Naive B cell (primary cell): ENCODE data around the gene KCNK18. TPM values are rescaled to one million over a fixed set of nuclear protein-coding genes. Genes with fewer than 3 reads are reported as not detected.

Experiments used
- ATAC-seq, 2 donors: fragments of 150-1000 bp; cut with Tn5 transposase; 2 replicates each; pipeline ENCODE4 v1.10.0; 2021; ENCODE audit warnings: low read depth in 2 of 2, mild to moderate bottlenecking in 2 of 2, moderate library complexity in 2 of 2
- DNase-seq: peaks from one replicate; pipeline ENCODE4 v3.0.0; 2022
- H3K27ac Mint-ChIP-seq, 6 donors: one replicate each; pipeline ENCODE4 v1.8.0; 2020 to 2022; ENCODE audit warnings: mild to moderate bottlenecking in 6 of 6, mixed read lengths in 6 of 6, moderate library complexity in 5 of 6, inconsistent platforms in 2 of 6
- H3K27me3 Mint-ChIP-seq, 3 donors: one replicate each; pipeline ENCODE4 v1.8.0; 2021 to 2022; ENCODE audit warnings: mixed read lengths in 3 of 3, mild to moderate bottlenecking in 1 of 3
- H3K36me3 Mint-ChIP-seq, 2 donors: one replicate each; pipeline ENCODE4 v1.8.0; 2020 to 2022; ENCODE audit warnings: mixed read lengths in 2 of 2, inconsistent platforms in 1 of 2, mild to moderate bottlenecking in 1 of 2
- H3K4me1 Mint-ChIP-seq, 3 donors: one replicate each; pipeline ENCODE4 v1.8.0; 2020 to 2022; ENCODE audit warnings: mixed read lengths in 3 of 3, inconsistent platforms in 1 of 3, mild to moderate bottlenecking in 1 of 3, moderate library complexity in 1 of 3
- H3K4me3 Mint-ChIP-seq, 8 donors: one replicate each; pipeline ENCODE4 v1.8.0; 2020 to 2022; ENCODE audit warnings: mild to moderate bottlenecking in 8 of 8, mixed read lengths in 8 of 8, moderate library complexity in 8 of 8, inconsistent platforms in 2 of 8
- H3K9me3 Mint-ChIP-seq, 7 donors: one replicate each; pipeline ENCODE4 v1.8.0; 2020 to 2022; ENCODE audit warnings: mixed read lengths in 7 of 7, mild to moderate bottlenecking in 5 of 7, inconsistent platforms in 2 of 7, moderate library complexity in 1 of 7
- polyA plus RNA-seq, 6 donors: library from polyadenylated mRNA; unstranded; fragments of 300-500 nt; fragmentation: Illumina TruSeq; gene quantifications; one replicate each; pipeline ENCODE4 v1.2.3, GENCODE V29; 2021; ENCODE audit warnings: low read depth in 6 of 6

KCNK18 gene
- not detected for polyA plus RNA-seq

DNA sequence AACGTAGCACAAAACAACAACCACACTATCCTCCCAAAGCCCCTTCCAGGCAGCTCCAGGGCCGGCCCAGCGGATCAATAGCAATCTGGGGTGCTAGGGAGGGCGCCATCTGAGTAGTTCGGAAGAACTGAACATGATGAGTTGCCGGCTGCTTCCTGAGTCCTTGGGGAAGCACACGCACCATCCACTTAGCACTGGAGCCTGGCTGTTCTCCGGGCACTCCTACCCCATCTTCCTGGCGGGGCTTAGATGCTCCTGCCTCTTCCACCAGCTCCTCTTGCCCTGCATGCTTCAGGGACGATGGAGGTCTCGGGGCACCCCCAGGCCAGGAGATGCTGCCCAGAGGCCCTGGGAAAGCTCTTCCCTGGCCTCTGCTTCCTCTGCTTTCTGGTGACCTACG, at the start of gene KCNK18:
Gene KCNK18, plus strand, starts transcription at position 301 of the 400 bp plus-strand sequence. Its CDS starts 0 bp downstream, at position 301.
- peaks cover 0 to 12% (median 3%) of the 10 kb centered on the region in 7 donors for H3K9me3 Mint-ChIP-seq
- ATAC-seq, result no peak
- H3K4me1 Mint-ChIP-seq, result no peaks in the 10 kb centered on the region
- no peak within 1 kb of the TSS for H3K27ac Mint-ChIP-seq
- H3K36me3 Mint-ChIP-seq, result no peaks in the 10 kb centered on the region
- H3K4me3 Mint-ChIP-seq, result peak within 1 kb of the TSS in 1 of 8 donors; percentile 15
- DNase-seq, result no peak
- peaks cover 5 to 8% (median 8%) of the 10 kb centered on the region in 3 donors for H3K27me3 Mint-ChIP-seq

DNA sequence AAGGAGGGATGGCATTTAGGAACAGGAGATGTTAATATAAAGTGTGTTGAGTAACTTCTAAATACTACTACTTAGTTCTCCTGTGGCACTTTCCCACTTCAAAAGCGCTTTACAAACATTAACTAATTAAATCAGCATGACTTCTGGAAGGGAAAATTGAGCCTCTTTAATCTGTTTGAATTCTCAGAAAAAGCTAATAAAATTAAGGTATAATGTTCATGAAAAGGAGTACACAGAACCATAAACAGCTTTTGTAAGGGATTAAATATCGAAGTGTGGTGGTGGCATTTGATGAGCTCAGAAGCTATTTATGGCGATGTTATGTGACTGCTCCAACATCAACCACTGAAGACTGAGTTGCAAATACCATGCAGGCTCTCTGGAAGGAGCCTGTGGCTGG, 49.0 kb upstream of the KCNK18 start:
- ATAC-seq (no peak), DNase-seq (no peak)
- peaks cover 0 to 10% (median 5%) of the 10 kb centered on the region in 7 donors for H3K9me3 Mint-ChIP-seq
- no peaks in the 10 kb centered on the region for H3K4me1 Mint-ChIP-seq
- no peaks in the 10 kb centered on the region for H3K36me3 Mint-ChIP-seq
- H3K27me3 Mint-ChIP-seq, result peaks cover 36 to 59% (median 50%) of the 10 kb centered on the region in 3 donors
- peak overlapping the region in 1 of 6 donors; percentile 75 for H3K27ac Mint-ChIP-seq
- no peak overlapping the region for H3K4me3 Mint-ChIP-seq

DNA sequence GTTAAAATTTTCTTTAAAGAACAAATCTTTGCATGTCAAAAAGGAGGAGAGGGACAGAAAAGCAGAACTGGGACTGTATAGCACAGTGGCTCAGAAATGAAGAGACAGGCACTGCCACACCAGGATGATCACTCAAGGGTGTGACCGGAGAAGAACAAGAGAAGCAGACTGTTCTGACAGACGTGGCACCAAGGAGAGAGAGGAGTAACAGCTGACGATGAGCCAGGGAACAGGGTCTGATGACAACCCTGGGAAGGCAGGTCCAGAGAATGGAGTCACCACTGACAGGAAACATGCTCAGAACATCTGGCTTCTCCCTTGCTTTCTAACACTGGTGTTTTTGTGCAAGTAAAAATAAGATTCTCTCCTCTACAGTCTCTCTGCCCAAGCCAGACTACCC, 44.6 kb upstream of the KCNK18 start:
- no peak for ATAC-seq
- Mint-ChIP-seq H3K27me3 (peaks cover 50 to 77% (median 68%) of the 10 kb centered on the region in 3 donors), H3K4me3 (no peak overlapping the region), H3K36me3 (peaks cover 0 to 10% of the 10 kb centered on the region in 2 donors), H3K27ac (no peak overlapping the region), H3K9me3 (peaks cover 0 to 9% (median 5%) of the 10 kb centered on the region in 7 donors), H3K4me1 (no peaks in the 10 kb centered on the region)
- no peak for DNase-seq

DNA sequence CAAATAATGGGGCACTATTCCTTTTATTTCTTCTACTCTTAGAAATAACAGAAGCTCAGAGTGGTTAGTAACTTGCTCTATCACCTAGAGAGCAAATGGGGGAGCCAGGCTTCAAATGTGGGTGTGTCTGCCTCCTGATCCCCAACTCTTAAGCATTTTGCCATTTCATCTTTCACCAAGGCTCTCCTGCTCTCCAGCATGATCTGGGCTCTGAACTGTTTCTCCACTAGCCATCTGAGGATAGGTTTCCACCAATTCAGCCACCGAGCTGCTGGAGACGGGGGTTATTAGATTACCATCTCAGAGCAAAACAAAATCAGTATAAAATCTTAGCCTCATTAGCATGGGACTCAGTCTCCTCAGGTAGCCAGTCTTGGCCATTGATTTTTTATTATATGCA, 39.0 kb upstream of the KCNK18 start:
- Mint-ChIP-seq H3K9me3 (peaks cover 0 to 9% (median 0%) of the 10 kb centered on the region in 7 donors), H3K4me1 (peaks cover 0 to 6% (median 2%) of the 10 kb centered on the region in 3 donors), H3K27me3 (peaks cover 64 to 90% (median 81%) of the 10 kb centered on the region in 3 donors), H3K36me3 (peaks cover 0 to 22% of the 10 kb centered on the region in 2 donors), H3K4me3 (no peak overlapping the region), H3K27ac (no peak overlapping the region)
- no peak for ATAC-seq
- DNase-seq, result no peak

DNA sequence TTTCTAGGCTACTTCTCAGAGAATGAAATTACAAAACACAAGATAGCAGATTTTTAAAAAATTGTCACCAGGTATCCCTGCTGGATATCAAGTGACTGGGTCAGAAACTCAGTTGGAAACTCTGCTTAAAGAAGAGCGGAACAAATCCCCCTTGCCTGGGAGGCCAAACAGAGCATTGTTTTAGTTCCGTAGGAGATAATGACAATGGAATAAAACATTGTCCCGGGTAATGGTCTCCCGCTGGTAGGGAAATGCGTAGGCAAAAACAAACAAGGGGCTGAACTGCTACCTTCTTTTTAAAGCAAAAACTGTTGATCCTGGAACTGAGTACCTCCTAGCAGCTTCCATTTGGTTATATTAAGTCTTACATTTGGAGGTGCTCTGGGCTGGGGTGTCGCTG, 37.9 kb upstream of the KCNK18 start:
- Mint-ChIP-seq H3K4me1 (peaks cover 0 to 6% (median 2%) of the 10 kb centered on the region in 3 donors), H3K9me3 (peaks cover 0 to 6% (median 2%) of the 10 kb centered on the region in 7 donors), H3K36me3 (peaks cover 0 to 17% of the 10 kb centered on the region in 2 donors), H3K27ac (no peak overlapping the region), H3K27me3 (peaks cover 61 to 87% (median 83%) of the 10 kb centered on the region in 3 donors), H3K4me3 (no peak overlapping the region)
- DNase-seq (no peak), ATAC-seq (no peak)

DNA sequence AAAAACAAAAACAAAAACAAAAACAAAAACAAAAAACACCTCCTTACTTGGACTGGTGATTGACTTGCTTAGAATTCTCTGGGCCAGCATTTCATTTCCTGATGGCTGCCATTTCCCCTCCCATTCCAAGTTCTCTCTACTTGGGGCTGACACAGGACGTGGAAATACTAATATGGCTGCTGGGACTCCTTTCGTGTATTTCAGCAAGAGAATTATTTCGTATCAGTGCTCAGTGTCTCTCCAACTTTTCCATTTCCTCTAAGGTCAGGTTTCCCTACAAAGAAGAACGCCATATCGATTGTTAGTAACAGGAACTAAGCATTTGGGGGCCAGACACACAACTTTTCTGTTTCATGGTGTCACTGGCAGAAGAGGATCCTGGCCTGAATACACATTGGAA, 36.7 kb upstream of the KCNK18 start:
- peaks cover 66 to 86% (median 83%) of the 10 kb centered on the region in 3 donors for H3K27me3 Mint-ChIP-seq
- H3K4me1 Mint-ChIP-seq, result peaks cover 0 to 14% (median 7%) of the 10 kb centered on the region in 3 donors
- H3K36me3 Mint-ChIP-seq, result peaks cover 0 to 12% of the 10 kb centered on the region in 2 donors
- no peak overlapping the region for H3K4me3 Mint-ChIP-seq
- H3K9me3 Mint-ChIP-seq, result peaks cover 0 to 4% (median 0%) of the 10 kb centered on the region in 7 donors
- no peak for DNase-seq
- H3K27ac Mint-ChIP-seq, result no peak overlapping the region
- ATAC-seq, result no peak

DNA sequence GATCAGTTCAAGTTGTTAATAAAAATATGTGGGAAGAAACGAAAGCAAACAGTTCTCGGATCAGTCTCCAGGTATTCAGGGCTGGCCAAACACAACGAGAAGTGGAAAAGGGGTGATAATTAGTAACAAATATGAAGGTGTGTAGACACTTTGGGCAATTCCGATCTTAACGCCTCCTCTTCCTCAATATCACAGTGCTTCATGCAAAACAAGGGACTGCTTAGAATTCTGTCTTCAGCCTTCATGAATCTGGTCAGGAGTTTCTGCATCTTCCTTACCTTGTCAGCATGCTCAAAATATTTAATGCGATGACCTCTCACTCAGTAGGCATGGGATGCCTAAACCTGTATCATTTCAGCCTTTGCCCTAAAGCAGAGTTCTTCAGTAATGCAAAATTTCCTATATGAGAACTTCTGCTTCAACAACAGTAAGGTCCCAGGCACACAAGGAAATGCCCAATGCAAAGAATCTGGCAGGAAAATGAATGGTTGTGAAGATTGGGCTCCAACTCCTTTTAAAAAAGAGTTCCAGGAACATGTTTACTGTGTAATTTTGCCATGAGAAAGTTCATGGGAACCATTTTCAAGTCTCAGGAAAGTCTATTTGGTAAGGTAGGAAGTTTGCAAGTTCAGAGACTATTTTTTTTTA, 35.8 kb upstream of the KCNK18 start:
- peaks cover 0 to 12% of the 10 kb centered on the region in 2 donors for H3K36me3 Mint-ChIP-seq
- peaks cover 60 to 89% (median 85%) of the 10 kb centered on the region in 3 donors for H3K27me3 Mint-ChIP-seq

DNA sequence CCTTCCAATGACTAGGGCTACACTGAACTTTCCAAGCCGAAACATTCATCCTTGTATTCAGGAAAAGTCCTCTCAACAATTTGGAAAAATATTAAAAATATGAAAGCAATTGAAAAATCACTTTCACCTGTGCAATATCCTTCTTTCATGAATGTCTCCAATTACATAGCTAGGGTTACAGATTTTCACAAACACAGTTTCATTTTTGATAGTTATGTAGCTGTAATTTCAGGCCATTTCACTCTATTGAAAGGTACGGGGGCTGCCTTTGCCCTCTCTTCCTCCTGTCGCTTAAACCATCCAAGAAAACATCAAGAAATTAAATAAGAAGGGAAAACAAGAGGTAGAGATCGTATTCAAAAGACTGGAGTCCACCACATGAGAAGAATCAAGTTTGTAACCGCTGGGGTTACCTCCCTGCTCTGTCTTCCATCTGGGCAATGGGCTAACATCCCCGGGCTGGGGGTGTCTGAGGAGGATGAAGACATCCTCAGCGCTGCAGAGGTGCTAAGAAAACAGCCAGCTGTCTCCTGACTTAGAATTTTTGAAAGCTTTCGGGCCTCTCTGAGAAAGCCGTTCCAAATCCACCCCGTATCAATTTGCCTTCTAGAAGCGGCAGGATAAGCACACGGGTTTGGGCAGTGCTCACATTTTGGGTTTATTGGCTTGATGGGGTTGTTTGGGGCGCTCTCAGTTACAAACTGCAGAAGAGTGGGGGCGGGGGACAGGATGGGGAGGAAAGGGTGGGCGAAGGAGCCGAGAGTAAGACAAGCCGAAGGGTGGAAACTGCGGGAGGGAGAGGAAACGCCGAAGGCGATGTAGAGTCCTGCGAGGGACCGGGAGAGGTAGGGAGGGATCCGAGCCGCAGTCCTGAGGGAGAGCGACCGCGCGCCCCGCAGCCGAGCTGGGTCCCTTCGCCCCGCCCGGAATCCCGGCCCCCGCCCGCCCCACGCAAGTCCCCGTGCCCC, 34.9 kb upstream of the KCNK18 start:
- no peak for DNase-seq
- peaks cover 62 to 91% (median 85%) of the 10 kb centered on the region in 3 donors for H3K27me3 Mint-ChIP-seq
- peaks cover 0 to 12% of the 10 kb centered on the region in 2 donors for H3K36me3 Mint-ChIP-seq
- peak overlapping the region in 2 of 6 donors; percentile 53 to 80 for H3K27ac Mint-ChIP-seq
- H3K4me3 Mint-ChIP-seq, result peak overlapping the region in 6 of 8 donors; percentile 9 to 73 (median 42)
- H3K4me1 Mint-ChIP-seq, result peaks cover 0 to 26% (median 7%) of the 10 kb centered on the region in 3 donors
- no peak for ATAC-seq
- peaks cover 0 to 4% (median 0%) of the 10 kb centered on the region in 7 donors for H3K9me3 Mint-ChIP-seq

More for the DNA sequence above, 35.8 kb upstream of the KCNK18 start:
- Mint-ChIP-seq H3K4me3 (peak overlapping the region in 1 of 8 donors; percentile 15), H3K9me3 (peaks cover 0 to 4% (median 0%) of the 10 kb centered on the region in 7 donors), H3K4me1 (peaks cover 0 to 18% (median 7%) of the 10 kb centered on the region in 3 donors), H3K27ac (no peak overlapping the region)
- DNase-seq (no peak), ATAC-seq (no peak)

DNA sequence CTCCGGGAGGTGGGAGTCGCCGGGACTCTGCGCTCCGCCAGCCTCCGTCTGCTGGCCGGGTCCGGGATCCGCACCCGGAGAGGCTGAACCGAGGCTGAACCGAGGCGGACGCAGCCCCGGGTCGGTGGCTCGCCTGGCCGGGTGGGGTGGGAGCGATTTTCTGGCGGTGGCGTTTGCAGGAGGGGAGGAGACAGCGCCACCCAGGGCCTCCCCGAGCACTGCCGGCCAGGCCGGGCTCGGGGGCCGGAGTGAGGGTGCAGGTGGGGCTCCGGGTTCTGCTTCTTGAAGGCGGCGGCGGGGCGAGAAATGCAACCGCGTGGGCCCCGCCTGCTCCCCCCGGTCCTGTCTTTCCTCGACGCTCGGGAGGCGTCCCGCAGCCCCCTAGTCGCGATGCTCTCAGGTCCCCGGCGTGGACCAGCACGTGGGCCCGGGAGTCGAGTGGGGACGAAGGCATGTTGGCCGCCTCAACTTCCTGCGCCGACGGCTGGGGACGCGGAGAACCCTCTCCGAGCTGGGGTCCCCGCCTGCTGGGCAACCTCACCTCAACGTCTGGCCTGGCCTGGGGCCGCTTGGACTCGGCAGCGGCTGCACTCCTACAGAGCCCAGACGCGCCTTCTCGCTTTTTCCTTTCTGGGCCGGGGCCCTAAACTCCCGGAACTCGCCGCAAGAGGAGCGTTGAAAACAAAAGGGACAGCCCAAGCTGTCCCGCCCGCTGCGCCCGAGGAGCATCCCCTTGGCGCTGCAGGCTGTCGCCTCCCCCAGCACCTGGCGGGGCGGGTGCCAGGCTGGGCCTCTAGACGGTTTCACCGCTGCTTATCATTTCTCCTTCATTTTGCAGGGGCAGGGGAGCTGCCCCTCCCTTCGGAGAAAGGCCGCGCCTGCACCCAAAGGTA, 34.0 kb upstream of the KCNK18 start:
- Mint-ChIP-seq H3K4me1 (peaks cover 0 to 26% (median 7%) of the 10 kb centered on the region in 3 donors), H3K27me3 (peaks cover 56 to 93% (median 80%) of the 10 kb centered on the region in 3 donors), H3K9me3 (peaks cover 0 to 4% (median 0%) of the 10 kb centered on the region in 7 donors), H3K27ac (no peak overlapping the region), H3K36me3 (peaks cover 0 to 12% of the 10 kb centered on the region in 2 donors), H3K4me3 (peak overlapping the region in 1 of 8 donors; percentile 21)
- no peak for ATAC-seq
- DNase-seq, result no peak

DNA sequence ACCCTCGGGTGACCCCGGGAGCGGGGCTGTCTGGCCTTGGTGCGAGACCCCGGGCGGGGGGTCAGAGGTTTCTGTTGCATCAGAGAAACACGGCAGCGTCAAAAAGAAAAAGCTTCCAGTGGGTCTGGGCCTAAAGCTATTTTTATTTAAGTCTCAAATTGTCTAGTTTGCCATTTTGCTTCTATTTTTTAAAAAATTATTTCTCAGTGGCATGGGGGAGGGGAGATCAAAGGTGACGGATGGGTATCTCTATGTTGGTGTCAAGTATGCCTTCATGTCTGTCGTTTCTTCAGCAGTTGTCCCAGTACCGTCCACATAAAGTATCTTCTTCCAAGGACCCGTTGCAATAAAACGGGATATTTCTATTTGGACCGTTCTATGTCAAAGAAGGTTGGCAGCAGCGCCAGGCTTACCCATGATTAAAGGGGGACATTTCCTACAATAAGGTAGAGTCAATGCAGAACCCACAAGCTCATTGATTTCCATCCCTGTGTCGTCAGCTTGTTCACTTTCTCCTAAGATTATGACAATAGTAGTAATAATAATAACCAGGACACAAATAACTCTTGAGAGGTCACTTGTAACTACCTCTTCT, 33.2 kb upstream of the KCNK18 start:
- peaks cover 0 to 31% (median 7%) of the 10 kb centered on the region in 3 donors for H3K4me1 Mint-ChIP-seq
- no peak for ATAC-seq
- H3K36me3 Mint-ChIP-seq, result peaks cover 0 to 12% of the 10 kb centered on the region in 2 donors
- H3K9me3 Mint-ChIP-seq, result peaks cover 0 to 4% (median 0%) of the 10 kb centered on the region in 7 donors
- no peak overlapping the region for H3K27ac Mint-ChIP-seq
- peaks cover 53 to 95% (median 77%) of the 10 kb centered on the region in 3 donors for H3K27me3 Mint-ChIP-seq
- peak overlapping the region in 2 of 8 donors; percentile 21 to 43 for H3K4me3 Mint-ChIP-seq
- no peak for DNase-seq

DNA sequence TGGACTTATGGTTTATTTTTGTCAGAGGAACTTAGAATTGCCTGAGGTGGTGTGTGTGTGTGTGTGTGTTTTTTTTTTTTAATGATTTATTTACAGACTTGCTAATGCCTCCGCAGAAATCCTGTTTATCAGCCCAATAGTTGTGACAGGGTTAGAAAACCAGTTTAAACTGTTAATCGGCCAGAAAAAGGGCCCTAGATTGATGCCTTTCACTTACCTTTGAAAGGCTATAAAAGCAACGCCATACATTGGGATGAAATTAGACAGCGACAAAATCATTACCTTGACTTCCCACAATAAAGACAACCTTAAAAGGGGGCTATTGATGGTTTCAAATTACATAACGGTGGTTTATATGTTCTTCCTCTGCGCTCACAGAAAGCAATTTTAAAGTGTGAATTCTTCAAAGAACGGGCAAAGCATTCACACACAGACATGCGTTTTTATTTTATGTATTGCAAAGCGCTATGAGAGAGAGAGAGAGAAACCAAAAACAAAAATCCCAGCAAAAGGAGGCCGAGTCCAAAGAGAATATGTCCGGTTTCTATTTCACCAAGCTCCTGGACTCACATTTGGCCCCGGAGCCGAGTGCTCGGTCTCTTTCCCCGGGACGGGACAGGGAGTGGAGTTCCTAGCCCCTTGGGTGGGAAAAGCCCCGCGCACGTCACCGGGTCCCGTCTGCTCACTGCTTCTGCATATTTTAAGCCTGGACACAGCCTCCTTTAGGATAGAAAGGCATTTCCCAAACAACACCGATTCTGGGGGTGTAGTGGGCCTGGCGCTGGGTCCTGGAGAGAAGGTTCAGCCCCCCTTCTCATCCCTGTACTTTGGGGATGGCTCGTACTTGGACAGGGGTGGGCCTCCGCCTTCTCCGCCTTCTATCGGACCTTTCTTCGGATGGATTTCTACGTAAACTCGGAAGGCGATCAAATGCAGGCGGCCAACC, 32.4 kb upstream of the KCNK18 start:
- peaks cover 61 to 95% (median 77%) of the 10 kb centered on the region in 3 donors for H3K27me3 Mint-ChIP-seq
- peaks cover 0 to 37% (median 7%) of the 10 kb centered on the region in 3 donors for H3K4me1 Mint-ChIP-seq
- H3K4me3 Mint-ChIP-seq, result peak overlapping the region in 4 of 8 donors; percentile 0 to 56 (median 28)
- peaks cover 0 to 12% of the 10 kb centered on the region in 2 donors for H3K36me3 Mint-ChIP-seq
- H3K27ac Mint-ChIP-seq, result peak overlapping the region in 1 of 6 donors; percentile 59
- peaks cover 0 to 9% (median 4%) of the 10 kb centered on the region in 7 donors for H3K9me3 Mint-ChIP-seq
- DNase-seq (no peak), ATAC-seq (no peak)
